Type B pancreatic cell (in vitro differentiated cells): ENCODE measurements around the gene SERINC5. TPM values are rescaled to one million over a fixed set of nuclear protein-coding genes. Genes with fewer than 3 reads are reported as not detected.

ENCODE experiments used
- DNase-seq: peaks from one replicate; pipeline ENCODE4 v3.0.0; 2021; ENCODE audit warnings: mixed read lengths; ENCODE audit not compliant: unreplicated experiment; ENCODE audit errors: extremely low spot score
- H3K27ac Mint-ChIP-seq: 2 replicates; pipeline ENCODE4 v1.8.0; 2021; ENCODE audit warnings: mild to moderate bottlenecking, mixed read lengths
- H3K27me3 Mint-ChIP-seq: 2 replicates; pipeline ENCODE4 v1.8.0; 2021; ENCODE audit warnings: mixed read lengths
- H3K36me3 Mint-ChIP-seq: 2 replicates; pipeline ENCODE4 v1.8.0; 2021; ENCODE audit warnings: mixed read lengths
- H3K4me1 Mint-ChIP-seq: one replicate; pipeline ENCODE4 v1.8.0; 2021; ENCODE audit warnings: mixed read lengths; ENCODE audit not compliant: unreplicated experiment
- H3K4me3 Mint-ChIP-seq: 2 replicates; pipeline ENCODE4 v1.8.0; 2021; ENCODE audit warnings: mild to moderate bottlenecking, mixed read lengths
- H3K9me3 Mint-ChIP-seq: 2 replicates; pipeline ENCODE4 v1.8.0; 2021; ENCODE audit warnings: mixed read lengths
- CTCF ChIP-seq: fragments of 200-600 bp; sonication (generic); conservative IDR thresholded peaks from 2 replicates; pipeline ENCODE4 v1.5.0; 2021; ENCODE audit warnings: antibody characterized with exemption, mild to moderate bottlenecking
- total RNA-seq: library from RNA; stranded (reverse); gene quantifications from 2 replicates; pipeline ENCODE4 v1.2.1, GENCODE V29; 2021; ENCODE audit warnings: low replicate concordance

SERINC5 gene
- total RNA-seq, 1 donor from 2014 or later, result 59.0 TPM

- H3K36me3 Mint-ChIP-seq, result no peaks in the 10 kb centered on the region
- H3K9me3 Mint-ChIP-seq, result peaks cover 5% of the 10 kb centered on the region
- H3K4me3 Mint-ChIP-seq, result no peak overlapping the region
- DNase-seq, result no peak
- no peaks in the 10 kb centered on the region for H3K4me1 Mint-ChIP-seq
- H3K27ac Mint-ChIP-seq, result no peak overlapping the region
- no peak for TF ChIP-seq CTCF
- no peaks in the 10 kb centered on the region for H3K27me3 Mint-ChIP-seq
Observed at GRCh38 chr5:80296121-80296520, 40.3 kb upstream of the SERINC5 start.

- Mint-ChIP-seq H3K9me3 (no peaks in the 10 kb centered on the region), H3K27me3 (no peaks in the 10 kb centered on the region), H3K4me1 (no peaks in the 10 kb centered on the region), H3K36me3 (no peaks in the 10 kb centered on the region), H3K27ac (peak overlapping the region; percentile 1), H3K4me3 (no peak overlapping the region)
- TF ChIP-seq CTCF, result no peak
- no peak for DNase-seq
Observed at GRCh38 chr5:80291761-80292160, 35.9 kb upstream of the SERINC5 start.

GRCh38 chr5:80289320-80289719 lies 33.5 kb upstream of the SERINC5 start:
- H3K36me3 Mint-ChIP-seq, result no peaks in the 10 kb centered on the region
- H3K27ac Mint-ChIP-seq, result no peak overlapping the region
- no peak for DNase-seq
- H3K27me3 Mint-ChIP-seq, result no peaks in the 10 kb centered on the region
- no peak overlapping the region for H3K4me3 Mint-ChIP-seq
- H3K4me1 Mint-ChIP-seq, result no peaks in the 10 kb centered on the region
- TF ChIP-seq CTCF, result no peak
- no peaks in the 10 kb centered on the region for H3K9me3 Mint-ChIP-seq

GRCh38 chr5:80288177-80288576 lies 32.3 kb upstream of the SERINC5 start:
- no peak for DNase-seq
- no peak for TF ChIP-seq CTCF
- Mint-ChIP-seq H3K9me3 (no peaks in the 10 kb centered on the region), H3K27ac (no peak overlapping the region), H3K4me1 (no peaks in the 10 kb centered on the region), H3K4me3 (no peak overlapping the region), H3K27me3 (no peaks in the 10 kb centered on the region), H3K36me3 (no peaks in the 10 kb centered on the region)

- Mint-ChIP-seq H3K36me3 (no peaks in the 10 kb centered on the region), H3K27me3 (no peaks in the 10 kb centered on the region), H3K4me1 (no peaks in the 10 kb centered on the region), H3K9me3 (no peaks in the 10 kb centered on the region), H3K4me3 (no peak overlapping the region), H3K27ac (no peak overlapping the region)
- TF ChIP-seq CTCF, result no peak
- DNase-seq, result no peak
Observed at GRCh38 chr5:80284720-80285119, 28.9 kb upstream of the SERINC5 start.

GRCh38 chr5:80283360-80283759 lies 27.5 kb upstream of the SERINC5 start:
- TF ChIP-seq CTCF, result no peak
- no peak overlapping the region for H3K4me3 Mint-ChIP-seq
- H3K27me3 Mint-ChIP-seq, result no peaks in the 10 kb centered on the region
- H3K4me1 Mint-ChIP-seq, result no peaks in the 10 kb centered on the region
- H3K36me3 Mint-ChIP-seq, result no peaks in the 10 kb centered on the region
- no peak overlapping the region for H3K27ac Mint-ChIP-seq
- no peaks in the 10 kb centered on the region for H3K9me3 Mint-ChIP-seq
- no peak for DNase-seq
